DOHH2 (cell line): Measurements from ENCODE around the gene MARVELD2.

Experiments used
- H3F3A ChIP-seq: fragments of 200-600 bp; sonication (generic), shearing (Covaris generic); 2 replicates; pipeline ENCODE4 v1.6.0; 2016; ENCODE audit warnings: antibody characterized with exemption, mild to moderate bottlenecking; ENCODE audit not compliant: control insufficient read depth, insufficient read depth
- H3K27ac ChIP-seq: fragments of 200-600 bp; sonication (generic); 2 replicates; pipeline ENCODE4 v1.5.1; 2014; ENCODE audit warnings: low read depth, mild to moderate bottlenecking, low read length, moderate library complexity
- H3K27me3 ChIP-seq: fragments of 200-600 bp; sonication (generic); 2 replicates; pipeline ENCODE4 v1.6.1; 2014; ENCODE audit warnings: mild to moderate bottlenecking, low read length, mixed read lengths; ENCODE audit not compliant: control insufficient read depth
- H3K36me3 ChIP-seq: fragments of 200-600 bp; sonication (generic); 2 replicates; pipeline ENCODE4 v1.6.1; 2014; ENCODE audit warnings: mild to moderate bottlenecking, low read length, moderate library complexity, mixed read lengths; ENCODE audit not compliant: control insufficient read depth
- H3K4me1 ChIP-seq: fragments of 200-600 bp; sonication (generic); 2 replicates; pipeline ENCODE4 v1.6.1; 2014; ENCODE audit warnings: mild to moderate bottlenecking, low read length, mixed read lengths; ENCODE audit not compliant: control insufficient read depth
- H3K4me2 ChIP-seq: fragments of 200-600 bp; sonication (generic); 2 replicates; pipeline ENCODE4 v1.6.0; 2014; ENCODE audit warnings: mild to moderate bottlenecking, low read length, moderate library complexity
- H3K4me3 ChIP-seq: fragments of 200-600 bp; sonication (generic); 2 replicates; pipeline ENCODE4 v1.5.1; 2014; ENCODE audit warnings: mild to moderate bottlenecking, low read length, mixed read lengths
- H3K79me2 ChIP-seq: fragments of 200-600 bp; sonication (generic); 2 replicates; pipeline ENCODE4 v1.6.1; 2014; ENCODE audit warnings: mild to moderate bottlenecking, low read length, mixed read lengths; ENCODE audit not compliant: control insufficient read depth
- H3K9me2 ChIP-seq: fragments of 200-600 bp; sonication (generic); replicated peaks from 2 replicates; pipeline ENCODE4 v1.6.1; 2014; ENCODE audit warnings: mild to moderate bottlenecking, low read length, mixed read lengths; ENCODE audit not compliant: control insufficient read depth
- H3K9me3 ChIP-seq: fragments of 200-600 bp; sonication (generic); 2 replicates; pipeline ENCODE4 v1.6.1; 2014; ENCODE audit warnings: antibody characterized with exemption, low read length, mixed read lengths; ENCODE audit not compliant: control insufficient read depth, insufficient read depth
- H4K20me1 ChIP-seq: fragments of 200-600 bp; sonication (generic); 2 replicates; pipeline ENCODE4 v1.6.0; 2014; ENCODE audit warnings: low read depth, mild to moderate bottlenecking, antibody characterized with exemption, low read length, moderate library complexity; ENCODE audit not compliant: control insufficient read depth, insufficient read depth
- CTCF ChIP-seq: fragments of 200-600 bp; sonication (generic); IDR thresholded peaks from one replicate; pipeline ENCODE4 v1.5.1; 2014; ENCODE audit warnings: antibody characterized with exemption, mild to moderate bottlenecking, low read depth, low read length; ENCODE audit not compliant: poor library complexity, severe bottlenecking
- EZH2phosphoT487 ChIP-seq: fragments of 200-600 bp; sonication (generic); IDR thresholded peaks from 2 replicates; pipeline ENCODE4 v1.6.1; 2017; ENCODE audit warnings: borderline replicate concordance, mild to moderate bottlenecking, antibody characterized with exemption, low read length, moderate library complexity, mixed read lengths

MARVELD2 gene

GRCh38 chr5:69414885-69415583 is at the start of gene MARVELD2:
Gene MARVELD2, plus strand, starts transcription at chr5:69415116. Its CDS starts 4,270 bp downstream, at chr5:69419386.
- Histone ChIP-seq H3K4me1 (no peaks in the 10 kb centered on the region), H3K4me2 (no peak within 1 kb of the TSS), H3K4me3 (no peak within 1 kb of the TSS), H3K9me2 (no peaks in the 10 kb centered on the region), H4K20me1 (no peaks in the 10 kb centered on the region), H3K9me3 (no peaks in the 10 kb centered on the region), H3K36me3 (peaks cover 73% of the 10 kb centered on the region), H3K27ac (no peak within 1 kb of the TSS), H3K27me3 (no peaks in the 10 kb centered on the region), H3K79me2 (no peaks in the 10 kb centered on the region), H3F3A (peaks cover 9% of the 10 kb centered on the region; the same call in 1 of the 2 replicates)
- TF ChIP-seq EZH2phosphoT487 (no peak), CTCF (no peak)

- peaks cover 78% of the 10 kb centered on the region for H3K36me3 ChIP-seq
- H3K27ac ChIP-seq = peak overlapping the region; percentile 98
- no peaks in the 10 kb centered on the region for H3K9me3 ChIP-seq
- H3K9me2 ChIP-seq = no peaks in the 10 kb centered on the region
- peaks cover 19% of the 10 kb centered on the region; the same call in 1 of the 2 replicates for H4K20me1 ChIP-seq
- peaks cover 14% of the 10 kb centered on the region for H3F3A ChIP-seq
- TF ChIP-seq EZH2phosphoT487 (no peak), CTCF (no peak)
- H3K4me1 ChIP-seq = peaks cover 40% of the 10 kb centered on the region
- peak overlapping the region; percentile 97 for H3K4me2 ChIP-seq
- peaks cover 100% of the 10 kb centered on the region for H3K79me2 ChIP-seq
- no peaks in the 10 kb centered on the region for H3K27me3 ChIP-seq
- H3K4me3 ChIP-seq = peak overlapping the region; percentile 85
Measured at GRCh38 chr5:69367697-69368279, 47.1 kb upstream of the MARVELD2 start.

GRCh38 chr5:69368458-69369339 is 46.2 kb upstream of the MARVELD2 start:
- TF ChIP-seq CTCF (no peak), EZH2phosphoT487 (no peak)
- Histone ChIP-seq H3K9me3 (no peaks in the 10 kb centered on the region), H3F3A (peaks cover 15% of the 10 kb centered on the region), H3K36me3 (peaks cover 73% of the 10 kb centered on the region), H3K27ac (peak overlapping the region; percentile 98), H3K4me1 (peaks cover 48% of the 10 kb centered on the region), H3K79me2 (peaks cover 99% of the 10 kb centered on the region), H3K27me3 (no peaks in the 10 kb centered on the region), H3K9me2 (no peaks in the 10 kb centered on the region), H3K4me2 (peak overlapping the region; percentile 97), H3K4me3 (peak overlapping the region; percentile 85), H4K20me1 (peaks cover 19% of the 10 kb centered on the region; the same call in 1 of the 2 replicates)
